Liver (tissue), 3 donors: ENCODE measurements around the gene ABLIM1.

Experiments
- ATF3 ChIP-seq: IDR thresholded peaks from 2 replicates; pipeline ENCODE4 v1.6.1; 2016; ENCODE audit warnings: antibody characterized with exemption
- CTCF ChIP-seq: fragments of 150-350 bp; IDR thresholded peaks from 2 replicates; pipeline ENCODE4 v1.5.1; 2017; ENCODE audit warnings: improper control_type of control experiment, low read depth, low read length; ENCODE audit not compliant: missing input control
- GABPA ChIP-seq, 2 donors: IDR thresholded peaks in 1 of 2; conservative IDR thresholded peaks in 1 of 2; 2 replicates each; pipeline ENCODE4 v1.6.1; 2016; ENCODE audit warnings: antibody characterized with exemption in 2 of 2, mild to moderate bottlenecking in 1 of 2, moderate library complexity in 1 of 2
- HNF4A ChIP-seq, 2 donors: conservative IDR thresholded peaks; 2 replicates each; pipeline ENCODE4 v1.6.1; 2016; ENCODE audit warnings: antibody characterized with exemption in 2 of 2, mild to moderate bottlenecking in 2 of 2
- JUND ChIP-seq, 2 donors: IDR thresholded peaks; 2 replicates each; pipeline ENCODE4 v1.6.1; 2016; ENCODE audit warnings: antibody characterized with exemption in 2 of 2
- MAX ChIP-seq: IDR thresholded peaks from 2 replicates; pipeline ENCODE4 v1.6.1; 2016; ENCODE audit warnings: antibody characterized with exemption
- NR2F2 ChIP-seq: IDR thresholded peaks from 2 replicates; pipeline ENCODE4 v1.6.1; 2016; ENCODE audit warnings: antibody characterized with exemption
- RAD21 ChIP-seq, 2 donors: IDR thresholded peaks; 2 replicates each; pipeline ENCODE4 v1.6.1; 2016; ENCODE audit warnings: antibody characterized with exemption in 2 of 2, mild to moderate bottlenecking in 2 of 2
- REST ChIP-seq: IDR thresholded peaks from 2 replicates; pipeline ENCODE4 v1.6.1; 2016; ENCODE audit warnings: antibody characterized with exemption, mild to moderate bottlenecking
- RXRA ChIP-seq, 2 donors: IDR thresholded peaks; 2 replicates each; pipeline ENCODE4 v1.6.1; 2017 to 2018; ENCODE audit warnings: antibody characterized with exemption in 2 of 2, mild to moderate bottlenecking in 1 of 2
- SP1 ChIP-seq: IDR thresholded peaks from 2 replicates; pipeline ENCODE4 v1.6.1; 2018; ENCODE audit warnings: antibody characterized with exemption, mild to moderate bottlenecking
- TAF1 ChIP-seq: conservative IDR thresholded peaks from 2 replicates; pipeline ENCODE4 v1.6.1; 2016; ENCODE audit warnings: antibody characterized with exemption, mild to moderate bottlenecking
- YY1 ChIP-seq: IDR thresholded peaks from 2 replicates; pipeline ENCODE4 v1.6.1; 2016; ENCODE audit warnings: antibody characterized with exemption, mild to moderate bottlenecking
- donor health status: healthy.
- donor health status: healthy.

- TF ChIP-seq ATF3 (no peak), CTCF (no peak), REST (no peak), TAF1 (no peak), JUND (IDR thresholded peaks at IDR 0.05) (no peak), RAD21 (IDR thresholded peaks at IDR 0.05) (no peak), MAX (no peak), RXRA (IDR thresholded peaks at IDR 0.05) (no peak), GABPA (IDR thresholded peaks at IDR 0.05 in 1 of 2, conservative IDR thresholded peaks at IDR 0.05 in 1 of 2) (no peak), YY1 (no peak), NR2F2 (no peak), HNF4A (conservative IDR thresholded peaks at IDR 0.05) (no peak), SP1 (no peak)
Measured at GRCh38 chr10:114386452-114386851, 271.6 kb downstream of the ABLIM1 start.
